Heart right ventricle (tissue), 16 donors: ENCODE data around the gene ZFAND3. TPM values are rescaled to one million over a fixed set of nuclear protein-coding genes. Genes with fewer than 3 reads are reported as not detected.

ENCODE experiments used
- ATAC-seq, 8 donors: fragments of 200-7000 bp; cut with Tn5 transposase; one replicate each; pipeline ENCODE4 v1.9.1; 2020; ENCODE audit warnings: mild to moderate bottlenecking in 8 of 8, moderate library complexity in 8 of 8, moderate number of reproducible peaks in 1 of 8
- DNase-seq, 2 donors: peaks; one replicate each; pipeline ENCODE4 v3.0.0-alpha.2; 2020
- H3K27ac ChIP-seq, 10 donors: fragments of 200-600 bp; sonication (generic) in 2 of 10; one replicate each; pipeline versions ENCODE4 v1.5.0 to v1.8.0; 2020 to 2022; ENCODE audit warnings: mild to moderate bottlenecking in 3 of 10
- H3K27me3 ChIP-seq, 7 donors: fragments of 200-600 bp; one replicate each; pipeline ENCODE4 v1.8.0; 2021 to 2022; ENCODE audit warnings: mild to moderate bottlenecking in 2 of 7
- H3K36me3 ChIP-seq, 9 donors: fragments of 200-600 bp; sonication (generic) in 1 of 9; one replicate each; pipeline versions ENCODE4 v1.5.0 to v1.8.0; 2020 to 2022; ENCODE audit warnings: mild to moderate bottlenecking in 2 of 9
- H3K4me1 ChIP-seq, 9 donors: fragments of 200-600 bp; sonication (generic) in 1 of 9; one replicate each; pipeline versions ENCODE4 v1.5.0 to v1.8.0; 2020 to 2022; ENCODE audit warnings: mild to moderate bottlenecking in 4 of 9
- H3K4me3 ChIP-seq, 10 donors: fragments of 200-600 bp; sonication (generic) in 2 of 10; one replicate each; pipeline versions ENCODE4 v1.5.0 to v1.8.0; 2020 to 2022; ENCODE audit warnings: mild to moderate bottlenecking in 7 of 10, moderate library complexity in 2 of 10
- H3K9me3 ChIP-seq, 11 donors: fragments of 200-600 bp in 10 of 11; sonication (generic) in 2 of 11; one replicate each; pipeline versions ENCODE4 v1.5.0 to v1.8.0; 2013 to 2022; ENCODE audit warnings: mild to moderate bottlenecking in 2 of 11, control low read depth in 1 of 11, moderate library complexity in 1 of 11
- WGBS, 2 donors: extraction: QIAGEN DNeasy Blood & Tissue Kit; methylation state at CpG; one replicate each; pipeline ENCODE4 v1.1.7; 2013; ENCODE audit warnings: inconsistent platforms in 1 of 2; 5-methylcytosine and 5-hydroxymethylcytosine counted together
- intact Hi-C, 10 donors: fragments of 100-400 bp; cut with DNase I; formaldehyde crosslinking; loops; one replicate each; pipeline versions ENCODE4 v1.11.1 to v1.14.2; 2022
- polyA plus RNA-seq, 2 donors: library from polyadenylated mRNA; stranded (reverse); fragments of 200-250 nt; gene quantifications; one replicate each; pipeline ENCODE4 v1.2.3, GENCODE V29; 2013
- total RNA-seq, 10 donors: library from RNA; stranded (reverse); fragmentation: NEBNext Ultra II Directional in 3 of 10; extraction: Animal tissue kit (Norgen Biotek cat#: 25700) in 3 of 10; gene quantifications; one replicate each; pipeline versions ENCODE4 v1.2.1 to v1.2.4, GENCODE V29; 2021 to 2023
- TF ChIP-seq, protein P1 (sequence below), 9 donors: fragments of 200-600 bp; sonication (generic) in 2 of 9; IDR thresholded peaks; one replicate each; pipeline versions ENCODE4 v1.5.0 to v1.8.0; 2021 to 2022; ENCODE audit warnings: antibody characterized with exemption in 9 of 9, mild to moderate bottlenecking in 5 of 9, moderate library complexity in 1 of 9
- donor health status: Arrhythmogenic right ventricular cardiomyopathy.
- donor health status: ischemic (EF 13 %, LVEDD 7.1; RV severe dilation, severe dysfunction).
- donor health status: healthy with polysubstance abuse.
- donor health status: DM: no; HTN: yes; CAD: no.
- donor health status: DM: no; HTN: no; CAD: no.
- donor health status: ischemic (EF 25% LVEDD 6.9; RV normal size, moderate dysfunction).
- donor health status: ischemic (EF 25% LVEDD 5.7; RV mildly dilated, moderate dysfunction).
- donor health status: healthy.
- donor health status: DM: yes; HTN: yes; CAD: no.
- donor health status: Ischemic cardiomyopathy.
- donor health status: ischemic (EF 35%, LVEDD 5.7; RV mildly dilated, moderate dysfunction).
- donor health status: nonischemic (EF 11% LVEDD 7.7; RV severe dilation, severe dysfunction).
- donor health status: DM: yes; HTN: yes; CAD: no.
- donor health status: PGD.
- donor health status: ischemic (EF 29% LVEDD 5.4; RV normal size, mild dysfunction).
- donor health status: nonischemic (EF 23%, LVEDD 6.1; RV moderate dilation, normal function).

Gene ZFAND3
- total and polyA plus RNA-seq, 12 donors = 24.4 to 123 (median 105) TPM

DNA sequence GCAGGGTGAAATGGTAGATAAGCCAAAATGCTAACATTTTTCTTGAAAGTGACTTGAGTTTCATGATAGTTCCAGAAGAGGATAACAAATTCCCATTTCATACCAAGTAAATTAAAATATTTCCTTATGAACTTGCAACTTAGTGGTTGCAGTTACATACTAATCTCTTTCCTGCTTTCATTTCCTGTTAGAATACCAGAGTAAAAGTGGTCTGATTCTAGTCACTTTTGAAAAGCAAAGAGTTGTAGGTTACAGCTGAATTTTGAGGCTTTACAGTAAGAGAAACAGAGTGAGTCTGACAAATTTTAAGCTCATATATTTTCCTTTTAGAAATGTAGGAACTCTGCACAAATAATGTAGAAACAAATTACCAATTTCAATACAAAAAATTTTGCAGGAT, 117.4 kb downstream of the ZFAND3 start:
- H3K27me3 ChIP-seq = no peaks in the 10 kb centered on the region
- DNase-seq = no peak
- H3K36me3 ChIP-seq = peaks cover 0 to 6% (median 0%) of the 10 kb centered on the region in 9 donors
- H3K4me1 ChIP-seq = peaks cover 0 to 51% (median 42%) of the 10 kb centered on the region in 9 donors
- ATAC-seq = no peak
- no peak overlapping the region for H3K27ac ChIP-seq
- intact Hi-C loops = loop anchor here in 1 of 10 donors (10.0 kb wide), 1 partner anchor 112 kb away; no protein-coding TSS in a partner anchor
- TF ChIP-seq, protein P1, sequence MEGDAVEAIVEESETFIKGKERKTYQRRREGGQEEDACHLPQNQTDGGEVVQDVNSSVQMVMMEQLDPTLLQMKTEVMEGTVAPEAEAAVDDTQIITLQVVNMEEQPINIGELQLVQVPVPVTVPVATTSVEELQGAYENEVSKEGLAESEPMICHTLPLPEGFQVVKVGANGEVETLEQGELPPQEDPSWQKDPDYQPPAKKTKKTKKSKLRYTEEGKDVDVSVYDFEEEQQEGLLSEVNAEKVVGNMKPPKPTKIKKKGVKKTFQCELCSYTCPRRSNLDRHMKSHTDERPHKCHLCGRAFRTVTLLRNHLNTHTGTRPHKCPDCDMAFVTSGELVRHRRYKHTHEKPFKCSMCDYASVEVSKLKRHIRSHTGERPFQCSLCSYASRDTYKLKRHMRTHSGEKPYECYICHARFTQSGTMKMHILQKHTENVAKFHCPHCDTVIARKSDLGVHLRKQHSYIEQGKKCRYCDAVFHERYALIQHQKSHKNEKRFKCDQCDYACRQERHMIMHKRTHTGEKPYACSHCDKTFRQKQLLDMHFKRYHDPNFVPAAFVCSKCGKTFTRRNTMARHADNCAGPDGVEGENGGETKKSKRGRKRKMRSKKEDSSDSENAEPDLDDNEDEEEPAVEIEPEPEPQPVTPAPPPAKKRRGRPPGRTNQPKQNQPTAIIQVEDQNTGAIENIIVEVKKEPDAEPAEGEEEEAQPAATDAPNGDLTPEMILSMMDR (IDR thresholded peaks at IDR 0.05) = no peak
- H3K4me3 ChIP-seq = no peak overlapping the region
- H3K9me3 ChIP-seq = no peaks in the 10 kb centered on the region

DNA sequence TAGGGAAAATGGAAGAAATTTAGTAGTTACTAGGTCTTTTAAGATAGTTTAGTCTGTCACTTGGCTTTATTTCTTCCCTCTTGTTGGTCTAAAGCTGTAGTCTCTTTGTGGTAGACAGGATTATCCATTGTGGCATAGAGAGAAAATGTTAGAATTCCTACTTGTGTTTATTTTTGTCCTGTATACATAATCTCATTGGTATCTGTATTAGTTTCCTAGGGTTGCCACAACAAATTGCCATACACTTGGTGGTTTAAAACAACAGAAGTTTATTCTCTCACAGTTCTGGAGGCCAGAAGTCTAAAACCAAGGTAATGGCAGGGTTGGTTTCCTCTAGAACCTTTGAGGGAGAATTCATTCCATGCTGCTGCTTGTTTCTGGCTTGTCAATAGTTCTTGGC, 119.4 kb downstream of the ZFAND3 start:
- Histone ChIP-seq H3K36me3 (peaks cover 0 to 1% (median 0%) of the 10 kb centered on the region in 9 donors), H3K4me1 (peaks cover 0 to 67% (median 49%) of the 10 kb centered on the region in 9 donors), H3K9me3 (no peaks in the 10 kb centered on the region), H3K4me3 (no peak overlapping the region), H3K27me3 (no peaks in the 10 kb centered on the region), H3K27ac (peak overlapping the region in 2 of 10 donors; percentile 18 to 29)
- ATAC-seq (peak in 5 of 8 donors; percentile 24 to 56 (median 32)), DNase-seq (no peak)
- TF ChIP-seq, protein P1 (IDR thresholded peaks at IDR 0.05) = no peak
- intact Hi-C loops = loop anchor here in 1 of 10 donors (10.0 kb wide), 1 partner anchor 114 kb away; no protein-coding TSS in a partner anchor

DNA sequence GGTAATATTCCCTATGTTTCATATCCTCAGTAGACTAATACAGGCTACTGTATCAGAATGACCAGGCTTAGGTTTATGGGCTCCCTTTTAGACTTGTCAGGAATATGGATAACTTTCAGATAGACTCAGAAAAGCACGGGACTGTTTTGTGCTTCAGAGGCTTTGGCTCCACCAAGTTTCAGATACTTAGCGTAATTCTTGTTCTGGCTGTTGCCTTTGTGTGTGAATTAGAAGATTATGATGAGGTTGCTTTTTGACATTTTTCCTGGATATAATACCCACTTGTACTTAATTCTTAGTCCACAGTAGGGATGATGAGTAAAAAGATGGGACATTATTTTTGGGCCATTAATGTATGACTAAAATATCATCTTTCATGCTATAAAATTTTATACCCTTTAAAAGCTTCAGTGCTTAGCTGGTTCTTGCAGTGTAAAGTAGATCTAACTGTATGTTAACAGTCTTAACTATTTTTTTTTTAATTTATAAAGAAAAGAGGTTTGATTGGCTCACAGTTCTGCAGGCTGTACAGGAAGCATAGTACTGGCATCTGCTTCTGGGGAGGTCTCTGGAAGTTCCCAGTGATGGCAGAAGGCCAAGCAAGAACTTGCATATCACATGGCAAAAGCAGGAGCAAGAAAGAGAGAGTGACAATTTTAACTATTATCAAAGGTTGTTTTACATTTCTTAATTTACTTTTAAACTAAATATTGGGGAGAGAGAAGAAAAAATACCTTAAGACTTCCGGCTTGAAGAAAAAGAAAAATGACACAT, 120.7 kb downstream of the ZFAND3 start:
- intact Hi-C loops = no loop called here
- Histone ChIP-seq H3K36me3 (no peaks in the 10 kb centered on the region), H3K27me3 (no peaks in the 10 kb centered on the region), H3K4me3 (no peak overlapping the region), H3K4me1 (peaks cover 0 to 71% (median 49%) of the 10 kb centered on the region in 9 donors), H3K9me3 (no peaks in the 10 kb centered on the region), H3K27ac (no peak overlapping the region)
- TF ChIP-seq, protein P1 (IDR thresholded peaks at IDR 0.05) = no peak
- peak in 1 of 2 donors; percentile 66 for DNase-seq
- peak in 5 of 8 donors; percentile 55 to 84 (median 74) for ATAC-seq
- 85 to 87% methylated on average over 3 of the region's 3 CpGs for WGBS, 2 donors

DNA sequence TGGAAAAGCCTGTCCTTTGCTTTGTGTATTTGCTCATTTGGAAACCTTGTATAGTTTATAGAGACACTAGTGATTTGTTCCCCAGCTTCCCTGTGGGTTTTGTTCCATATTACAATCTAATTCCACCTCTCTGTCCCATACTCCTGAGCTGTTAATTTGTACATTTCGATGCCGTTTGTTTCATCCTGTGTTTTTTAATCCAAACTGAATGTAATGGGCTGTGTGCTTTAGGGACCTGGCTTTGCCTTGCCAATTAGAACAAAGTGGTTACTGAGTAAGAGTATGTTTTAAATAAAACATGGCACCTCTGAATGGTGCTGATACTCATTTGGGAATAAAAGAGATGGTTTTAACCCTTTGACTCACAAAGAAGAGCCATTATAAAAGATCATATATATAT, 122.3 kb downstream of the ZFAND3 start:
- no peak for ATAC-seq
- Histone ChIP-seq H3K9me3 (no peaks in the 10 kb centered on the region), H3K4me1 (peaks cover 0 to 83% (median 52%) of the 10 kb centered on the region in 9 donors), H3K27me3 (no peaks in the 10 kb centered on the region), H3K4me3 (no peak overlapping the region), H3K36me3 (no peaks in the 10 kb centered on the region), H3K27ac (no peak overlapping the region)
- WGBS, 2 donors = 77 to 83% methylated on average over 2 of the region's 2 CpGs
- TF ChIP-seq, protein P1 (IDR thresholded peaks at IDR 0.05) = no peak
- no peak for DNase-seq
- intact Hi-C loops = no loop called here
